HepG2 (cell line): ENCODE results near the gene PAN3.

Source experiments
- IRF2 ChIP-seq: IDR thresholded peaks from 2 replicates; pipeline ENCODE4 v1.6.1; 2018; ENCODE audit warnings: missing genetic modification reagents, missing compliant biosample characterization
- RXRA ChIP-seq: sonication (generic); formaldehyde crosslinking; IDR thresholded peaks from 2 replicates; pipeline ENCODE4 v1.5.1; 2020; ENCODE audit warnings: missing genetic modification reagents
- ZNF781 ChIP-seq: sonication (generic); formaldehyde crosslinking; IDR thresholded peaks from 2 replicates; pipeline ENCODE4 v1.5.1; 2020; ENCODE audit warnings: borderline replicate concordance, mild to moderate bottlenecking, missing genetic modification reagents; ENCODE audit errors: not compliant biosample characterization

DNA sequence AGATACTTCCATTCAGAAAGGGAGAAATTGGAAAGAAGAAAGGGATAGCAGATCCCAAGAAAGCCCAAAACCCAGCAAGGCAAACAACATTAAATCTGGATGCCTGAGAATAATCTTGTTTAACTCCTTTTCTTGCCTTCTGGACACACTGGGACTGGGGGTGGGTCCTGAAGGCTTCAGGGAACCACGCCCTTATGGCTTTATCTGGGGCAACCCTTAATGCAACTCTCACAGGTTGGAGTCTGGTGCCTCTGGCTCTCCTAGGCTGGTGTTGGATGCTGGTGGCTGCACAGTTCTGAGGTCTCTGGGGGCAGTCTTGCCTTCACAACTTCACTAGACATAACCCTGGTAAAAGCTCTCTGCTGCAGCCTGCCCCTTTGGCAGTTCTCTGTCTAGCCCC, 27.9 kb downstream of the PAN3 start:
- no peak for TF ChIP-seq IRF2 (CRISPR knock-in tag)
- no peak for TF ChIP-seq ZNF781 (CRISPR knock-in tag)
- no peak for TF ChIP-seq RXRA (CRISPR knock-in tag)
